Measurements from ENCODE around the gene SLC6A6.
A peak's percentile ranks its signal among the peaks of the same experiment; 100 is the strongest.

The SLC6A6 gene

GRCh38 chr3:14511623-14512280 lies 109.3 kb downstream of the SLC6A6 start:
- DNase-seq = no peak

- DNase-seq = no peak
Observed at GRCh38 chr3:14512281-14512941, 110.0 kb downstream of the SLC6A6 start.

- DNase-seq = no peak
Observed at GRCh38 chr3:14512942-14513327, 110.5 kb downstream of the SLC6A6 start.

- no peak for DNase-seq
Observed at GRCh38 chr3:14513566-14514322, 111.3 kb downstream of the SLC6A6 start.

GRCh38 chr3:14514323-14514720 lies 111.9 kb downstream of the SLC6A6 start:
- DNase-seq = peak; percentile 54

- DNase-seq = peak; percentile 15
Observed at GRCh38 chr3:14515526-14515925, 113.1 kb downstream of the SLC6A6 start.

- peak; percentile 30 for DNase-seq
Observed at GRCh38 chr3:14516738-14517345, 114.4 kb downstream of the SLC6A6 start.

GRCh38 chr3:14517601-14518431 lies 115.4 kb downstream of the SLC6A6 start:
- peak; percentile 56 for DNase-seq

- no peak for DNase-seq
Observed at GRCh38 chr3:14518432-14518802, 116.0 kb downstream of the SLC6A6 start.

- DNase-seq = peak; percentile 18
Observed at GRCh38 chr3:14518893-14519292, 116.5 kb downstream of the SLC6A6 start.

- DNase-seq = peak; percentile 35
Observed at GRCh38 chr3:14519406-14519805, 117.0 kb downstream of the SLC6A6 start.

- peak; percentile 54 for DNase-seq
Observed at GRCh38 chr3:14520149-14520548, 117.7 kb downstream of the SLC6A6 start.

- peak; percentile 57 for DNase-seq
Observed at GRCh38 chr3:14520967-14521366, 118.6 kb downstream of the SLC6A6 start.

- DNase-seq = peak; percentile 38
Observed at GRCh38 chr3:14521611-14522010, 119.2 kb downstream of the SLC6A6 start.

- DNase-seq = peak; percentile 38
Observed at GRCh38 chr3:14522129-14522691, 119.8 kb downstream of the SLC6A6 start.

GRCh38 chr3:14522768-14523167 lies 120.4 kb downstream of the SLC6A6 start:
- peak; percentile 40 for DNase-seq

- DNase-seq = peak; percentile 65
Observed at GRCh38 chr3:14523792-14524191, 121.4 kb downstream of the SLC6A6 start.

GRCh38 chr3:14524311-14524711 lies 121.9 kb downstream of the SLC6A6 start:
- DNase-seq = peak; percentile 71

GRCh38 chr3:14524920-14525660 lies 122.7 kb downstream of the SLC6A6 start:
- peak; percentile 47 for DNase-seq

- peak; percentile 74 for DNase-seq
Observed at GRCh38 chr3:14525685-14526631, 123.6 kb downstream of the SLC6A6 start.

Data from islet precursor cell (in vitro differentiated cells).